ENCODE measurements around the gene RNU1-3. TPM values are rescaled to one million over a fixed set of nuclear protein-coding genes. Genes with fewer than 3 reads are reported as not detected.
"Not testable (repeated sequence)": the region's sequence is repeated elsewhere in the genome, so short reads cannot be mapped to it uniquely, and the experiment has no call there.

The RNU1-3 gene
- total and polyA plus RNA-seq, 9 of the 15 experiments (the other 6 are each of a cell fraction or from before 2014, with no cell fraction given) = under 0.01 to 32,823 (median 2,538) TPM; not detected in 4

DNA sequence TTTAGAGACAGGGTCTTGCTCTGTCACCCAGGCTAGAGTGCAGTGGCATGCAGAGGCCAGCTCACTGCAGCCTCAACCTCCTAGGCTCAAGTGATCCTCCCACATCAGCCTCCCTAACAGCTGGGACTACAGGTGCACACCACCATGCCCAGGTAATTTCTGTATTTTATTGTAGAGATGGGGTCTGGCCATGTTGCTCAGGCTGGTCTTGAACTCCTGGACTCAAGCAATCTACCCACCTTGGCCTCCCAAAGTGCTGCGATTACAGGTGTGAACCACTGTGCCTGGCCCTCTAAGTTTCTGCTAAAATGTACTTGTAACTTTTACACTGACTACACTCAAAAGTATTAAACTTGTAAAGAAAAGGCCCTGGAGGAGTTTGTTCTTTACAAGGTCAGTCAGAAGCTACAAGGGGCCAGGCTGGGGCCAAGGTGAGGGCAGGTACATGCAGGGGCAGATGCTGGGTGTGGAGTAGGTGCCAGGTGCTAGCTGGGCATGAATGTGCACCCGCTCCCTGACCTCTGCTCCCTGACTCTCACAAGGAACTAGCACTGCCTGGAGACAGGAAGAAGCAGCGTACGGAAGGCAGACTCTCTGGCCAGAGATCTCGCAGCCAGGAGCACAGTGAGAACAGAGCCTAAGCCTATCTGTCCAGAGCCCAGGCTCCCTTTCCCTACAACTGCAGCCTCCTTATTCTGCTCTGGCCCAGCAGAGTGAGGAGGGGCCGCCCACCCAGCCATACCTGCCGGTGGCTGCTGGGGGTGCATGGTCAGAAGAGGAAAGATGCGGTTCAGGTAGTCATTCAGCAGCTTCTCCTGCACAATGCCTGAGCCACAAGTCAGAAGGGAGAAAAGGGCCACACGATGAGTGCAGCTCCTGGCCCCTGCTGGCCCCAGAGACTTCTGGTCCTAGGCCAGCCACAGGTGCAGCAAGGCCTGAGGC, 24.5 kb downstream of the RNU1-3 start:
- H3K27ac ChIP-seq (ENCODE audit: extremely low read depth, low read depth, low read length); H2AFZ ChIP-seq (ENCODE audit: low read depth, low read length); H3K4me3 ChIP-seq; ATAC-seq; H3K9me3 ChIP-seq (replicated peaks; ENCODE audit: control insufficient read depth, insufficient read depth, low read depth, low read length); DNase-seq (ENCODE audit: extremely low read depth in 1 of 4, low spot score in 3 of 4); BruUV-seq (replicated peaks); H3K9me1 ChIP-seq (ENCODE audit: control insufficient read depth, insufficient read depth, low read length); FAIRE-seq; intact Hi-C loops (cut with micrococcal nuclease); H3K27me3 ChIP-seq (ENCODE audit: control insufficient read depth in 2 of 2, insufficient read depth in 2 of 2, low read length in 2 of 2); CTCF ChIA-PET (ENCODE audit: low intra/inter-chr PET ratio): not testable (repeated sequence)
- 62% methylated on average over 6 of the region's 9 CpGs for WGBS (ENCODE audit: insufficient coverage, low coverage, missing lambda C conversion rate)
- POLR2A ChIA-PET = interaction anchor here (0.8 to 4.8 kb wide), 4 partner anchors 12 to 21 kb away, joined by 5 to 37 read pairs (median 7); no protein-coding TSS in a partner anchor
- peaks cover 19% of the 10 kb centered on the region; the same call in 1 of the 2 replicates for H4K20me1 ChIP-seq (replicated peaks; ENCODE audit: control insufficient read depth, insufficient read depth, low read length)
- H3K4me2 ChIP-seq (ENCODE audit: insufficient read depth, low read length) = peak overlapping the region; percentile 82
- peak overlapping the region; percentile 76 to 97; a peak in 3 of 4 replicates for H3K9ac ChIP-seq (ENCODE audit: insufficient read depth in 1 of 2, low read depth in 2 of 2, low read length in 2 of 2)
- peak; percentile 49 for TF ChIP-seq RBFOX2 (IDR thresholded peaks at IDR 0.05; ENCODE audit: low read depth, low read length)
- TF ChIP-seq, protein P1, sequence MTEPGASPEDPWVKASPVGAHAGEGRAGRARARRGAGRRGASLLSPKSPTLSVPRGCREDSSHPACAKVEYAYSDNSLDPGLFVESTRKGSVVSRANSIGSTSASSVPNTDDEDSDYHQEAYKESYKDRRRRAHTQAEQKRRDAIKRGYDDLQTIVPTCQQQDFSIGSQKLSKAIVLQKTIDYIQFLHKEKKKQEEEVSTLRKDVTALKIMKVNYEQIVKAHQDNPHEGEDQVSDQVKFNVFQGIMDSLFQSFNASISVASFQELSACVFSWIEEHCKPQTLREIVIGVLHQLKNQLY (CRISPR knock-in tag; conservative IDR thresholded peaks at IDR 0.05) = peak in 1 of 2 experiments; percentile 75; a peak in 1 of 4 replicates
- TF ChIP-seq POLR2G (IDR thresholded peaks at IDR 0.05; ENCODE audit: low read depth, low read length) = 0 out of 2 replicates have a peak, but pooled peaks have one; percentile 1
- H3K4me1 ChIP-seq (replicated peaks in 1 of 2; ENCODE audit: control insufficient read depth in 2 of 2, insufficient read depth in 2 of 2, low read length in 2 of 2) = peaks cover 27 to 52% of the 10 kb centered on the region in 2 experiments
- in situ Hi-C loops (cut with MboI) = loop anchor here (5.0 kb wide), 2 partner anchors 75 to 105 kb away; no protein-coding TSS in a partner anchor
- H3K36me3 ChIP-seq (ENCODE audit: control insufficient read depth, insufficient read depth, low read length) = peaks cover 39% of the 10 kb centered on the region
- H3K79me2 ChIP-seq (ENCODE audit: control insufficient read depth, insufficient read depth, low read length) = peaks cover 71% of the 10 kb centered on the region
